GM18867 (cell line): ENCODE results near the gene BBS9.
"Not testable (repeated sequence)": the region's sequence is repeated elsewhere in the genome, so short reads cannot be mapped to it uniquely, and the experiment has no call there.

Experiments
- ATAC-seq: cut with Tn5 transposase; IDR thresholded peaks from one replicate; pipeline ENCODE4 v1.9.1; 2021; ENCODE audit warnings: mild to moderate bottlenecking, moderate library complexity; ENCODE audit not compliant: unreplicated experiment

BBS9 gene

GRCh38 chr7:33485747-33486493 lies 356.6 kb downstream of the BBS9 start:
- no peak for ATAC-seq

- ATAC-seq: no peak
Observed at GRCh38 chr7:33486633-33487032, 357.3 kb downstream of the BBS9 start.

GRCh38 chr7:33487998-33488682 lies 358.8 kb downstream of the BBS9 start:
- peak; percentile 75 for ATAC-seq

GRCh38 chr7:33494474-33494873 lies 365.1 kb downstream of the BBS9 start:
- no peak for ATAC-seq

GRCh38 chr7:33495207-33495606 lies 365.8 kb downstream of the BBS9 start:
- ATAC-seq: no peak

- ATAC-seq: no peak
Observed at GRCh38 chr7:33497051-33497450, 367.7 kb downstream of the BBS9 start.

GRCh38 chr7:33500703-33501701 lies 371.6 kb downstream of the BBS9 start:
- no peak for ATAC-seq

GRCh38 chr7:33503014-33503413 lies 373.6 kb downstream of the BBS9 start:
- ATAC-seq: no peak

- no peak for ATAC-seq
Observed at GRCh38 chr7:33503736-33504135, 374.4 kb downstream of the BBS9 start.

- ATAC-seq: no peak
Observed at GRCh38 chr7:33504266-33504665, 374.9 kb downstream of the BBS9 start.

- ATAC-seq: no peak
Observed at GRCh38 chr7:33509206-33509605, 379.8 kb downstream of the BBS9 start.

GRCh38 chr7:33511778-33512177 lies 382.4 kb downstream of the BBS9 start:
- ATAC-seq: no peak

- no peak for ATAC-seq
Observed at GRCh38 chr7:33516568-33516967, 387.2 kb downstream of the BBS9 start.

- ATAC-seq: no peak
Observed at GRCh38 chr7:33517191-33517590, 387.8 kb downstream of the BBS9 start.

- not testable (repeated sequence) for ATAC-seq
Observed at GRCh38 chr7:33527008-33527407, 397.6 kb downstream of the BBS9 start.

- ATAC-seq: not testable (repeated sequence)
Observed at GRCh38 chr7:33527613-33528012, 398.2 kb downstream of the BBS9 start.

- ATAC-seq: no peak
Observed at GRCh38 chr7:33529070-33529469, 399.7 kb downstream of the BBS9 start.

- ATAC-seq: no peak
Observed at GRCh38 chr7:33530664-33531063, 401.3 kb downstream of the BBS9 start.

GRCh38 chr7:33531888-33532287 lies 402.5 kb downstream of the BBS9 start:
- no peak for ATAC-seq

GRCh38 chr7:33534833-33535232 lies 405.5 kb downstream of the BBS9 start:
- no peak for ATAC-seq

- no peak for ATAC-seq
Observed at GRCh38 chr7:33535989-33536388, 406.6 kb downstream of the BBS9 start.
